LHCN-M2 (cell line): ENCODE measurements around the gene PCBP3. TPM values are rescaled to one million over a fixed set of nuclear protein-coding genes. Genes with fewer than 3 reads are reported as not detected.

Experiments used
- DNase-seq: peaks from one replicate; pipeline ENCODE4 v3.0.0-alpha.2; 2012; ENCODE audit warnings: low read depth
- total RNA-seq: library from RNA; depleted of rRNA; stranded (reverse); fragments of >200 nt; gene quantifications from 2 replicates; pipeline ENCODE4 v1.2.3, GENCODE V29; 2014

PCBP3 gene
- total RNA-seq, 1 experiment from 2014 or later: 3.8 TPM

GRCh38 chr21:45750936-45751335 is 107.4 kb downstream of the PCBP3 start:
- no peak for DNase-seq

DNA sequence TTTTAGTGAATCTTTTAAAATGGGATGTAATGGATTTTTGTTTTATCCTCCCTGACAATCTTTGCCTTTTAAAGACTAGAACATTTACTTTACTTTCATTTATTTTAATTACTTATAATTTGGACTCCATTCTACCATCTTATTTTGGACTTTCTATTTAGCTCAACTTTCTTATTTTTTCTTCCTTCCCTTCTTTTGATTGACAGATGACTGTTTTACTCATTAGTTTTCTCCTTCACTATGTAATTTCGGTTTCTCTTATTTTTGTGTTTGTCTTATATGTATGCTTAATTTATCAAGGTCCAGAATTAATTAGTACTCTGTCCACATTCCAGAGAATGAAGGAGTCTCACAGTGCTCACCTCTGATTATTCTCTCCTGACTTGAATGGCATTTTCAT is 109.9 kb downstream of the PCBP3 start:
- DNase-seq: no peak

- DNase-seq: no peak
Measured at GRCh38 chr21:45756029-45756428, 112.5 kb downstream of the PCBP3 start.

DNA sequence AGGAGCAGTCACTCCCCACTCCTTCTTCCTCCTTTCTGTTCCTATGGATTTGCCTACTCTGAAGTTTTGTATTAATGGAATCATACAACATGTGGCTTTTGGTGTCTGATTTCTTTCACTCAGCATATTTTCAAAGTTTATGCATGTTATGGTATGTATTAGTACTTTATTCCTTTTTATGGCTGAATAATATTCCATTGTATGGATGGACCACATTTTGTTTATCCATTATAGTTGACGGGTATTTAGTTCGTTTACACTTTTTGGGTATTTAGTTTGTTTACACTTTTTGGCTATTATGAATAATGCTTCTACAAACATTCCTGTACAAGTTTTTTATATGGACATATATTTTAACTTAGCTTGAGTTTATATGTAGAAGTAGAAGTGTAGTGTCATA is 113.1 kb downstream of the PCBP3 start:
- DNase-seq: no peak

DNA sequence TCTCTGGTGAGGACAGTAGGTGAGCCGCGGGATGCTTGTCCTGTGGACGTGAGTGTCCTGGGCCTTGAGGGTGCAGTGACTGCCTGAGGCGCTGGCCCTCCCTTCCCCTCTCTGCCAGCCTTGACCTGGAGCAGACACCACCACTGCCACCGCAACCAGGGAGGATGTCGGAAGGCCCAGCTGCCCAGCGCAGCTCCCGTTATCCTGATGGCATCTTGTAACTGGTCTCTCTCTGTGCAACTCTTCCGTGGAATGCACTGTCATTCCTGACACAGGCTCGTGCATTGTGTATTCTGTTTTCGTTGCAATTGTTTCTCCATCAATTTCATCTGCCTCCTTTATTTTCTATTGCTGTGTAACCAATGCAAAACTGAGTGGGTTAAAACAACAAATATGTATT is 118.2 kb downstream of the PCBP3 start:
- DNase-seq: no peak

- no peak for DNase-seq
Measured at GRCh38 chr21:45763074-45763473, 119.5 kb downstream of the PCBP3 start.

DNA sequence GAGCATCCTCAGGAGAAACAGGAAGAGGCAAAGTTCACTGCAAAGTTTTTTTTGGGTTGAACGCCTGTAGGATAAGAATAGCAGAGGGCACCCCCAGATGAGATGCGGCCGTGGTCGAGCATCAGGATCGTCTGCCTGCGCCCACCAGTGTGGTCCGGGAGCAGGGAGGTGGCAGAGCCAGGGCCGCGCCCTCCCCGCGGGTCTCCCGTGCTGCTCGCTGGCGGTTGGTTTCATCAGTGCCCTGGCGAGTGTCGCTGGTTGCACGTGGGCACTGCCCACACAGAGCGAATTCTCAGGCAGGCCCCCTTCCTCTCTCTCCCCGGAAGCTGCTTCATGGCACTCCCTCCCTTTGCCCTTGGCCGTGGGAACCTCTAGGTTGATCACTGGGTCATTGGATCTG is 120.0 kb downstream of the PCBP3 start:
- no peak for DNase-seq

DNA sequence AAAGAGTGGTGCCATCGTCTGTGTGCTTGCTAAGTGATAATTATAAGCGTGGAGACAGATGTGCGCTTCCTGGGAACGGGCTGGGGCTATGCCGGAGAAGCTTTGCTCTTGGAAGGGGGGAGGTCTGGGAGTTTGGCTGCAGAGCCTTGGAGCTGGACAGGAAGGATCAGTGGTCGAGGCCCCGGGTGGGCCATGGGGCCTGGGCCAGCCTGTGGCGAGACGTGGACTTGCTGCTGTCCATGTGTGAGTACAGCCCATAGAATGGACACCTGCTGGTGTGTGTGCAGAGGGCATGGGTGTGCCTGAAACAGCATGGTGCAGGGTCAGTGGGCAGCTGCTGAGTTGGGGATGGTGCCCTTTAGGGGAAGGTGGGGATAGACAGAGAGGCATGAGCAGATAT is 121.3 kb downstream of the PCBP3 start:
- DNase-seq: no peak

GRCh38 chr21:45765375-45765774 is 121.8 kb downstream of the PCBP3 start:
- no peak for DNase-seq

DNA sequence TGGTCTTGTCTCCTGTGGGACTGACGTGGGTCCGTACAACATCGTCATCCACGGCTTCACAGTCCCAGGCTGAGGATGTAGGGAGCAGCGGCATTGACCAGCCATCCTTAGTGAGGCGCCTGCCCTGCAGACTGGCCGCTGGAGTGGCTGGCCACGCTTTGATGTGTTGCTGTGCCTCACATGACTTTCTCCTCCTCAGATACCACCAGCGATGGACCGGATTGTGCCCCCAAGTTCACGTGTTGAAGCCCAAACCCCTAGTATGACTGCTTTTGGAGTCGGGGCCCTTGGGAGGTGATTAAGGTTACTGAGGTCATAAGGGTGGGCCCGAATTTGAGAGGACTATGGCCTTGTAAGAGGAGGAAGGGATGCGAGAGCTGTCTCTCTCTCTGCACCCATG is 122.5 kb downstream of the PCBP3 start:
- DNase-seq: no peak

GRCh38 chr21:45766501-45766900 is 123.0 kb downstream of the PCBP3 start:
- peak; percentile 72 for DNase-seq

- DNase-seq: peak; percentile 37
Measured at GRCh38 chr21:45767071-45768006, 123.8 kb downstream of the PCBP3 start.

DNA sequence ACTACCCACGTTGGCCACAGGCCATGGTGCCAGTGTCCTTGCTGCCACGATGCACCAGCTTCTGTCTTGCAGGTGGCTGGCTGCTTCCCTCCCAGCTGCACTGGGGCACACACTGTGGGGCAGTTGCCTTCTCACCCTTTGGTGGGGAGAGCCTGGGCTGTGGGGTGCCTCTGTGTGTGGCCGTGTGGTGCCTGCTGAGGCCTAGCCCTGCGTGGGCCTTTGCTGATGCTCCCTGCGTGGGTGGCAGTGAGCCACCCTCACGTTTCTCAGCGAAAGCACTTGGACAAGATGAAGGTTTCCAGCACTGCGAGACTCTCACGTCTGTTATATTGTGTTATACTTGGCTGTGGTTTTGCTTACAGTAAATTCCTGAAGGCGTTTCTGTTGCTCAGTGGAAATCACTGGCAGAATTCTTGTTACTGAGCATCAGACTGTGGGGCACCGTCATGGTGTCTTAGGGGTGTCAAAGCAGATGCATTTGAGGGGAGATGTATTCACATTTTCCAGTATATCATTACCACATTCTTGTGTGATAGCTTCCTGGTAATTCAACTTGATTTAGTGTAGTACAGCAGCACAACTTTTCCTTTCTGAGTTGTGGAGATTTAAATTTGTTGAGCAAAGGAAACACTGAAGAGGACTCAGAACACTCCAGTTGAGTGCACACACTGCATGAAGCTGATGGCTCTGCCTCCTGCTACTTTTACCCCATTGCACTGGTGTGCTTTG is 124.7 kb downstream of the PCBP3 start:
- DNase-seq: no peak

DNA sequence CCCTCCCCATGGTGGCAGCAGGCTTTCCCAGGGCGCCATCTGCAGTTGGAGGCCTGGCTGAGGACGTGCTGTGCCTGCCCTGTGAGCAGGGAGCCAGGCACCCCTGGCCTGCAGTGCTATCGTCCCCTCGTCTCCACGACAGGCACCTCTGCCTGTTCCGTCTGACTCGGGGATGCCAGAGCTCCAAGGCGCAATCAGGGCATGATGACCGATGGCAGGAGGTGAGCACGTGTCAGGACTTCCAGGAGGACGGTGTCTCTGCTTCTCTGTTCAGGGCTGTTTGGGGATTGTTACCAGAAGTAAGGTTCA is 125.2 kb downstream of the PCBP3 start:
- DNase-seq: no peak

- DNase-seq: no peak
Measured at GRCh38 chr21:45769294-45769693, 125.8 kb downstream of the PCBP3 start.

- DNase-seq: no peak
Measured at GRCh38 chr21:45769896-45770295, 126.4 kb downstream of the PCBP3 start.

DNA sequence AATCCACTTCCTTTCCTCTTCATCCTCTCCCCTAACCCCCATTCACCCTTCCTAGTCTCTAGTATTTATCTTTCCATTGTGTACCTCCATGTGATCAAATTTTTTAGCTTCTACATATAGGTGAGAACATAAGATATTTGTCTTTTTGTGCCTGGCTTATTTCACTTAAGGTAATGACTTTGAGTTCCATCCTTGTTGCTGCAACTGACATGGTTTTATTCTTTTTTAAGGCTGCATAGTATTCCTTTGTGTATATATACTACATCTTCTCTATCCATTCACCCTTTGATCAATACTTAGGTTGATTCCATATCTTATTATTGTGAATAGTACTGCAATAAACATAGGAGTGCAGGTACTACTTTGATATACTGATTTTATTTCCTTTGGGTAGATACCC is 128.7 kb downstream of the PCBP3 start:
- no peak for DNase-seq

GRCh38 chr21:45774291-45774690 is 130.8 kb downstream of the PCBP3 start:
- DNase-seq: no peak

DNA sequence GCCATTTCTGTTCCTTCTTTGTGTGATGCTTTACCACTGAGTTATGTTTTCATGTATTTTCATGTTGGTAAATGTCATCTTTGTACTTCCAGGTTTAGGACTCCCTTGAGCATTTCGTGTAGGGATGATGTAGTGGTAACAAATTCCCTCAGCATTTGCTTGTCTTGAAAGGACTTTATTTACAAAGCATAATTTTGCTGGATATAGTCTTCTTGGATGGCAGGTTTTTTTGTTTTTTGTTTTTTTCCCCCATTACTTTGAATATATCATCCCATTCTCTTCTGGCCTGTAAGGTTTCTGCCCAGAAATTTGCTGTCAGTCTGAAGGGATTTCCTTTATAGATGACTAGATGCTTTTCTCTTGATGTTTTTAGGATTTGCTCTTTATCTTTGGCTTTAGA is 133.4 kb downstream of the PCBP3 start:
- DNase-seq: no peak

DNA sequence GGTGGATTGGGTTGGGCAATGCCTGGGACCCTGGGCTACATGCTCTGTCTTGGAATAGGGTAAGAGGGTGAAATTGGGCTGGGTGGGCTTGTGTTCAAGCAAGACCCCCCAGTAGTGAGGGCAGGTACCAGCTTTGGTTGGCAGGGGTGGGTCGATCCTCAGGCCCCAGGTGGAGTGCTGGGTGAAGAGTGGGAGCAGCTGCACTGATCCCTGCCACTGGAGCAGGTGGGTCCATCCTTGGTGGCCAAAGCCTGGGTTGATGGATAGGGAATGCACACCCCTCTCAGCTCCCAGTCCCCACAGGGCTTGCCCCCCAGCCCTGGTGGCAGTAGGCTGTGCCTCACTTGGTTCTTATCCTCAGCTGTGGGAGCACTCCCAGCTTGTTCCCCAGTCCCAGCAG is 135.2 kb downstream of the PCBP3 start:
- no peak for DNase-seq

- no peak for DNase-seq
Measured at GRCh38 chr21:45779226-45779625, 135.7 kb downstream of the PCBP3 start.

- no peak for DNase-seq
Measured at GRCh38 chr21:45780647-45781046, 137.1 kb downstream of the PCBP3 start.

DNA sequence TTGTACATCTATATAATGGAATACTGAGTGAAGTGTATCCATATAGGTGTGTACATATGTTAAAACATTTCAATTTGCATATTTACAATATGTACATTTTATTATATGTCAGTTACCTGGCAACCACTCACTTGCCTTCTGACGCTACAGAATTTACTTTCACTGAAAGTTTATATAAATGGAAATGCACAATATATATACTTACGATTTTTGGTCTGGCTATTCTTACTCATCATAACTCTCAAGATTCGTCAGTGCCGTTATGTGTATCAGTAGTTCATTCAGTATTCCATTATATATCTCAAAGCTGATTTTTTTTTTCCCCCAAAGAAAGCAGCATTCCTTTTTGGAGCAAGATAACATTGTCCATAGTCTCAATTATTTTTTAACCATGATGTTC is 138.2 kb downstream of the PCBP3 start:
- no peak for DNase-seq
